AML-193 (cell line): ENCODE results near the gene THG1L.

ENCODE experiments used
- DNase-seq, 2 experiments: peaks; one replicate each; lab custom pipeline; 2025; lab: John Stamatoyannopoulos, UW

Gene THG1L

DNA sequence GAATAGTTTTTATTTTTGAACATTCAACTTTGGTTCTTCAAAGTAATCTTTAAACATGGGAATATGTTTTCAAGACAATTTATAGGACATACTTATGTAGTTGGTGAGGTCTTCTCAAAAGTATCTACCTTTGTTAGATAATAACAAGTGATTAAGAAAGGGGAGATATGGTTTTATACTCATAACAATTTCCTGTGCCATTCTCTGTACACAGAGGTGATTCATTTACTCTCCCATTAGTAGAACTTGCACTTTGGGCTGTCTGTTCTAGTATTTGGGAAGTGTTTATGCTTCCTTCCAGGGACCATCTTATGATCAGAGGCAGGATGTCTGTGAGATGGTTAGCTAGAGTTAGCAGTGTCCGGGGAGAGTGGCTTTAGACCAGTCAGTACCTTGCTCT, 27.5 kb downstream of the THG1L start:
- no peak for DNase-seq

DNA sequence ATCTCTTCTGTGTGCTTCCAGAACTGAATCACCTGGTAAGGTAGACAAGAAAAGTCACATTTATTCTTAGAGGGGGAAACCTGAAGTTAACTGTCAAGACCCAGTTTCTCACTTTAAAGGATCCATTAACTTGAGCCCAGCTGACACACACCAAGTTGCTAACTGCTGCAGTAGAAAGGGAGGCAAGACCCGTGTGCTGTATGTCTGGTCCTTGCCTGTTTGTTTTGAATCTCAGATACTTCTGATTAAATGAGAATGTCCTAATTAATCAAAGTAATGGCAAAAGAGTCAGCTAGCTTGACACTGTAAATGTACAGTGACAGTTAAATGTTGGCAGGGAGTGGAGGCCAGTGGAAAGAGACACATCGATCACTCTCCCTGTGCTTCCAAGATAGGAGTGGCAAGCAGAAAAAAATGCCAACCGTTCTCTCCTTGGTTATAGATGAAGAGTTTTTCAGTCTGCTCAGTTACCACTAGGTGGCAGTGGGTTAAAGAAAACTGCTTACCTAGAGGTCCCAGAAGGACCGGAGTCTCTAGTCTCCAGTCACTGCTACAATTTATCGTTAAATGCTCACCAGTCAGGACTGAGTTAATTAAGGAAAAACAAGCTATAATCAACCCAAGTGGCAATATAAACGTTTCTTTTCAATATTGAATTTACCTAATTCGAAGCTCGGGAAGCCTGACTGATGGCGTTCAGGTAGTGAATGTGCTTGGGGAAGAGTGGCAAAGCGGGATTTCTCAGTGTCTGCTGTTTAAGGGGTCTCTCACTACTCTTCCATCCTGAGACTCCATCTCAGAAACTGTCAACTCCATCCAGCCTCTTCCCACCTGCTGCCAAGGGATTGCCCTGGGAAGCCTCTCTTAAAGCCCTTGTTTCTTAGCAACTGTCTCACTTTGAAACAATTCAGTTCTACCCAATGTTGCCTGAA, 30.7 kb downstream of the THG1L start:
- peak; percentile 52 to 63 for DNase-seq

DNA sequence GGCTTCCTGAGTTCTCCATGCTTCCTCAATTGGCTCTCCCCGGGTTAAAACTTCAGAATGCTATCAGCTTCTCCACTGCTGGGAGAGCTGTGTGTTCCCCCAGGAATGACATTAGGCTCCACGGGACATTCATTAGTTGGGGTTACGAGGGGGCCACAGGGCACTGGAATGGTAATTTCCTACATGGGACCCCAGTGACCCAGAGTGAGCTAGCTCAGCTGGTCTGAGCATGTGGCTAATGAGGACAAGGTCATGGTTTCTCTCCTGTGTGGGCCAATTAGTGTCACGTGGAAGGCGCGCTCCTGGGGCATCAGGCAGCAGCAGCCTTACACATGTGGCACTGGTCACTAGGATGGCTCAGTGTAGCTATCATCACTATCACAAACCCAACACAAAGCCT, 33.3 kb downstream of the THG1L start:
- no peak for DNase-seq

DNA sequence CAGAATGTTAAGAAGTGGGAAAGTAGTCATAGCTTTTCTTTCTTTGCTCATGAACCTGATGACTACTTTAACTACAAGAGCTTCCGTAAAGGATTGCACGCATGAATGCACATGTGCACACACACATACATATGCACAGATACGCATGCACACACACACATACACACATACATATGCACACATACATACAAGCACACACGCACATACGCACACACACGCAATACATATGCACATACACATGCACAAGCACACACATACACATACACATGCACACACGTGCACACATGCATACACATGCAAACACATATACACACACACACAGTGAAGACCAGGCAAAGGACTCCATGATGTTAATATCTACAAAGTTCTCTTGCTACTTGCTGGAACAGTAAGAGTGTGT, 35.2 kb downstream of the THG1L start:
- DNase-seq = no peak

DNA sequence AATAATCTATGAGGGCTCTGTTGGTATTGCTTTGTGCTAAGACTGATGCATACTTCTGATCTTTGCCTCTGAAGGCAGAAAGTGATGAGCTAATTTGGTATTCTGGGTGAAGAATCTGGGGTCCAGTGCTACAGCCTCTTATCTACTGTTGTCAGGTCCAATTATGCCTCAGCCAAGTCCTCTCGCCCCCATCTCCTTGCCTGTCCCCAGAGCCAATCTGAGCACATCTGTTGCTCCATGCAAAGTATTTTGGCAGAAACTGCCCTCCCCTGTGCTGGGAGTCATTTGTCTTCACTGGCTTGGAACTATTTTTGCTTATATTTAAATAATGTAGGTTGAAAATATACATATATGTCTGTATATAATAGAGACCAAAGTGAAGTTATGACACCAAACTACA, 35.7 kb downstream of the THG1L start:
- DNase-seq = no peak

DNA sequence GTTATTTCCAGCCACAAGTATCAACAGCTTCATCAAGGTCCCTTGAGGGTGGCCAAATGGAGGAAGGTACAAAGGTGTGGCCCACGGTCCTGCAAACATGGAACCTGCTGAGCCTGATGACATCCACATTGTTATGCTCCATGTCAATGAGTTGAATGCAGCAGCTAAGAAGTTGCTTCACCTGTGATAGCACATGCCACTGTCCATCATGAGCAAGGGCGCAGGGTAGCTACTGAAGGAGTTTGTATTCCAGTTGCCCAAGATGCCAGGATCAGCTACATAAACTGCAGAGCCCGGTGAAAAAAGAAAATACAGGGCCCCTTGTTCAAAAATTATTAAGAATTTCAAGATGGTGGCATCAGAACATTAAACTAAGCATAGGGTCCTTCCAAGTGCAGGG, 36.5 kb downstream of the THG1L start:
- no peak for DNase-seq

DNA sequence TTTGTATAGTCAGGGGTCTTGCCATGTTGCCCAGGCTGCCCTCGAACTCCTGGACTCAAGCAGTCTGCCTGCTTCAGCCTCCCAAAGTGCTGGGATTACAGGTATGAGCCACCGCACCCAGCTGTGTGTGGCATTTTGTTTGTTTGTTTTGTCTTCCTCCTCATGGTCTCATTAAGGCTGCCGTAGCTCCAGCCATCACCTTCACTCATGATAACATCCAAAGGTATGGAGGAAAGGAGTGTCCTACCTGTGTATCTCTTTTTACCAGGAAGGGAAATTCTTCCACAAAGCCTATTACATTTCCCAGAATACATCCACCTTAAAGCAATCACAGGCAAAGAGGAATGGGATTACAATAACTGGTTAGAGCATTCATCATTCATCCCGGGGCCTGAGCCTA, 39.4 kb downstream of the THG1L start:
- no peak for DNase-seq

DNA sequence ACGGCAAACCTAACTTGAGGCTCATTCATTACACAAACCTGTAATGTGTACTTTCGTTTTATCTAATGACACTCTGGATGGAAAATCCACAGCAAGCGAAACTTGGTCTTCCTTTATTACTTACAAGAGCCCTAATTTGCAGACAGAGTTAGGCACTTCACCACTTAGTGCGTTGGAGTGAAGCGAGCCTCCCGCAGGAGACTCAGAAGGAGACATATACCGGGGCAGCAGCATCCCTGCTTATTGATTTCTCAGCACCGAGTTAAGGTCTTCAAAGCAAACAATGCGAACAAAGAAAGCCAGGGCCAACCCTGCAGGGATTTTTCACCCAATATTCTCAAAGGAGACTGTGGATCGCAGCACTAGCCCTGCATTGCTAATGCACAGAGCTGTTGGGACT, 40.9 kb downstream of the THG1L start:
- DNase-seq = no peak

DNA sequence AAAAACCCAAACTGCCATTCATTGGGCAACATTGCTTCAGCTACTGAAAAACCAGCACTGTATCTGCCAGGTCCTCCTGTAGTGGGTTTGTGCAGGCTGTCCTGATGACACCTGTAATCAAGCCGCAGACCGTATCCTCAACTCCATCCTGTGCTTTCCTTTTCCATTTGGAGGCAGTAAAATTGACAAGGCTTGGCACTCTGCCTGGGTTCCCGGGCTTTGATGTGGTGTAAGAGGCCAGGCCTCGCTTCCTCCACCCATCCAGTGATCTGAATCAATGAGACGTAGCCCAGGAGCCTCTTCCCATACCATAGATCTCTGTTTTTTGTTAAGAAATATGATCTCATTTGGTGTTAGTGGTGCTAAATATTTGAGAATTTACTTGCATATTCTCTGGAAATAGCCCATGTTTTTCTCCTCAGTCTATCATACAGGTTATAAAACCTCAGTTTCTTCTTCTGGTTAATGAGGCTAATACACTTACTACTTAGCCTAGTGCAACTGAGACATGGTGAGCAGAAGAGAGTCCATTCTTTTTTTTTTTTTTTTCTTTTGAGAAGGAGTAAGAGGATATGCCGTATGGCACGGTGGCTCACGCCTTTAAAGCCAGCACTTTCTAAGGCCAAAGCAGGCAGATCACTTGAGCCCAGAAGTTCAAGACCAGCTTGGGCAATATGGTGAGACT, 47.0 kb downstream of the THG1L start:
- no peak for DNase-seq

DNA sequence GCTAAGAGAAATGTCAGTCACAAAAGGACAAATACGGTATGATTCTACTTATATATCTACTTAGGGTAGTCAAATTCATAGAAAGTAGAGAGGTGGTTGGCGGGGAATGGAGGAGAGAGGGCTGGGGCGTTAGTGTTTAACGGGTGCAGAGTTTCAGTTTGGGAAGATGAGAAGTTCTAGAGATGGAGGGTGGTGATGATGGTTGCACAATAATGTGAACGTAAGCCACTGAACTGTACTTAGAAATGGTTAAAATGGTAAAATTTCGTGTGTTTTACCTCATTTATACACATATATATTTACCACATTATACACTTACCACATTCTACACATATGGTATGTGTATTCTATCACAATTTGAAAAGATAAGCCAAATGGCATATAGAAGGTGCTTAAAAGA, 48.0 kb downstream of the THG1L start:
- no peak for DNase-seq

DNA sequence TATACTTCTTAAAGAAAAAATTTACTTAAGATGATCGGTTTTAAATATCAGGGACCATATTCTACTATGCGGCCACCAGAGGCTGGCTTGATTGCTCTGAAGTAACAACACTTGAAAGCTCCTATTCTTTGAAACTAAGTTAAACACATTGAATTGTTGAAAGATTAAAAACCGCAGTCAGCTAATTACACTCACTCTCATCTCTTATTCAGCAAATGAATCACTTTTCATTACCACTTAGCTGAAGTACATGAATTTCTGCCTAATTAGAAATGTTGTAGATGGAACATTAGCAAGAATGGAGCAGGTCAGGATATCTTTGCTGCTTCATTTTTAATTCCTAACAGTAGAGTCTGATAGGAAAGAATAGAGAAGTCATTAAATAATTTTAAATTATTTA, 54.6 kb downstream of the THG1L start:
- DNase-seq = no peak
